Activated CD8-positive, alpha-beta memory T cell treated with anti-CD3 and anti-CD28 coated beads, Interleukin-2, amount 10 ng/mL, durations not matched to agents 7 days and 5 days (primary cell): Measurements from ENCODE around the gene CACNB4. TPM values are rescaled to one million over a fixed set of nuclear protein-coding genes. Genes with fewer than 3 reads are reported as not detected.
A peak's percentile ranks its signal among the peaks of the same experiment; 100 is the strongest.
"Not testable (repeated sequence)": the region's sequence is repeated elsewhere in the genome, so short reads cannot be mapped to it uniquely, and the experiment has no call there.

Source experiments
- ATAC-seq: fragments of 150-1000 bp; cut with Tn5 transposase; one replicate; pipeline ENCODE4 v1.10.0; 2021; ENCODE audit warnings: moderate library complexity
- CTCF ChIA-PET: fragments of 350-600 bp; sonication (Branson Sonifier 250); formaldehyde crosslinking; loops from one replicate; lab custom pipeline; 2021; ENCODE audit warnings: antibody characterized with exemption; lab: Charles Lee
- DNase-seq: peaks from one replicate; pipeline ENCODE4 v3.0.0-alpha.2; 2020
- H3K27ac Mint-ChIP-seq: one replicate; pipeline ENCODE4 v1.8.0; 2021; ENCODE audit warnings: mild to moderate bottlenecking, mixed read lengths
- H3K27me3 Mint-ChIP-seq: one replicate; pipeline ENCODE4 v1.8.0; 2021; ENCODE audit warnings: mixed read lengths
- H3K36me3 Mint-ChIP-seq: one replicate; pipeline ENCODE4 v1.8.0; 2021; ENCODE audit warnings: mild to moderate bottlenecking, mixed read lengths
- H3K4me1 Mint-ChIP-seq: one replicate; pipeline ENCODE4 v1.8.0; 2021; ENCODE audit warnings: mixed read lengths
- H3K4me3 Mint-ChIP-seq: one replicate; pipeline ENCODE4 v1.8.0; 2021; ENCODE audit warnings: mild to moderate bottlenecking, moderate library complexity, mixed read lengths
- H3K9me3 Mint-ChIP-seq: one replicate; pipeline ENCODE4 v1.8.0; 2022; ENCODE audit warnings: low read depth, mixed read lengths
- total RNA-seq, 2 experiments: library from RNA; stranded (reverse); gene quantifications; one replicate each; pipeline ENCODE4 v1.2.3, GENCODE V29; 2021

Gene CACNB4
- under 1 TPM; 0.14 to 0.23 TPM for total RNA-seq

GRCh38 chr2:152098496-152099366 lies at the start of gene CACNB4:
Gene CACNB4 (minus strand): TSS chr2:152099044.
- no peaks in the 10 kb centered on the region for H3K36me3 Mint-ChIP-seq
- ATAC-seq (peak; percentile 57), DNase-seq (no peak)
- no peaks in the 10 kb centered on the region for H3K9me3 Mint-ChIP-seq
- H3K4me3 Mint-ChIP-seq, result peak within 1 kb of the TSS; percentile 59
- CTCF ChIA-PET, result no interaction called here
- peaks cover 64% of the 10 kb centered on the region for H3K27me3 Mint-ChIP-seq
- H3K27ac Mint-ChIP-seq, result no peak within 1 kb of the TSS
- H3K4me1 Mint-ChIP-seq, result peaks cover 14% of the 10 kb centered on the region

- peak; percentile 83 for ATAC-seq
- Mint-ChIP-seq H3K27me3 (no peaks in the 10 kb centered on the region), H3K27ac (peak overlapping the region; percentile 37), H3K4me1 (peaks cover 12% of the 10 kb centered on the region), H3K36me3 (peaks cover 13% of the 10 kb centered on the region), H3K4me3 (no peak overlapping the region), H3K9me3 (no peaks in the 10 kb centered on the region)
- DNase-seq, result peak; percentile 75
- CTCF ChIA-PET, result interaction anchor here (0.6 to 1.0 kb wide), 2 partner anchors 41 to 404 kb away, joined by 3 to 4 read pairs; partner anchors contain the start of gene STAM2
Measured at GRCh38 chr2:152134488-152135280, 35.8 kb upstream of the CACNB4 start.

DNA sequence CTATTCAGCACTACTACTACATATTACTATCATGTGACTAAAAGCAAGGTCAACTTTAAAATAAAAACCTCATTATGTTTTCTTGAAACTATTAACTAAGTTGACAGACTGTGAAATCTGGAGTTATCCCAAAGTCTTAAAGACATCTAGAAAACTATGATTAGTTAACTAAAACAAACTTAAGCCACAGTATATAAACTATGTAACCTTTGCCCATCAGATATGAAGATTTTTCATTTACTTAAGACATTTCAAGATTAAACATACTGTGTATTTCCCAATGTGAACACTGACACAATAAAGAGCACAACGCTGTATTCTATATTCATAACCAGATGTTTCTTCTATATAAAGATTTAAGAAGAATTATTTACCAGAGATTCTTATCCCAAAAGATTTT lies 33.5 kb upstream of the CACNB4 start:
- H3K4me3 Mint-ChIP-seq, result no peak overlapping the region
- no peaks in the 10 kb centered on the region for H3K27me3 Mint-ChIP-seq
- CTCF ChIA-PET, result no interaction called here
- H3K4me1 Mint-ChIP-seq, result peaks cover 14% of the 10 kb centered on the region
- peaks cover 11% of the 10 kb centered on the region for H3K36me3 Mint-ChIP-seq
- DNase-seq (no peak), ATAC-seq (no peak)
- no peaks in the 10 kb centered on the region for H3K9me3 Mint-ChIP-seq
- H3K27ac Mint-ChIP-seq, result no peak overlapping the region

- CTCF ChIA-PET, result no interaction called here
- no peak overlapping the region for H3K27ac Mint-ChIP-seq
Measured at GRCh38 chr2:152127628-152128027, 28.8 kb upstream of the CACNB4 start.

GRCh38 chr2:152126664-152127063 lies 27.8 kb upstream of the CACNB4 start:
- no peaks in the 10 kb centered on the region for H3K27me3 Mint-ChIP-seq
- DNase-seq (no peak), ATAC-seq (no peak)
- peaks cover 11% of the 10 kb centered on the region for H3K36me3 Mint-ChIP-seq
- no peak overlapping the region for H3K4me3 Mint-ChIP-seq
- peaks cover 7% of the 10 kb centered on the region for H3K4me1 Mint-ChIP-seq
- H3K9me3 Mint-ChIP-seq, result no peaks in the 10 kb centered on the region
- H3K27ac Mint-ChIP-seq, result no peak overlapping the region
- CTCF ChIA-PET, result interaction anchor here (0.9 kb wide), 1 partner anchor 49 kb away, joined by 3 read pairs; the partner anchor contains the start of gene STAM2

More at GRCh38 chr2:152127628-152128027, 28.8 kb upstream of the CACNB4 start:
- ATAC-seq, result no peak
- no peak overlapping the region for H3K4me3 Mint-ChIP-seq
- no peaks in the 10 kb centered on the region for H3K9me3 Mint-ChIP-seq
- no peak for DNase-seq
- peaks cover 14% of the 10 kb centered on the region for H3K36me3 Mint-ChIP-seq
- H3K4me1 Mint-ChIP-seq, result peaks cover 7% of the 10 kb centered on the region
- no peaks in the 10 kb centered on the region for H3K27me3 Mint-ChIP-seq

GRCh38 chr2:152122161-152122560 lies 23.3 kb upstream of the CACNB4 start:
- H3K27ac Mint-ChIP-seq, result no peak overlapping the region
- CTCF ChIA-PET, result no interaction called here
- H3K36me3 Mint-ChIP-seq, result peaks cover 10% of the 10 kb centered on the region

GRCh38 chr2:152120430-152120829 lies 21.6 kb upstream of the CACNB4 start:
- no peaks in the 10 kb centered on the region for H3K27me3 Mint-ChIP-seq
- H3K4me1 Mint-ChIP-seq, result no peaks in the 10 kb centered on the region
- DNase-seq (no peak), ATAC-seq (no peak)
- CTCF ChIA-PET, result no interaction called here
- no peak overlapping the region for H3K4me3 Mint-ChIP-seq
- no peak overlapping the region for H3K27ac Mint-ChIP-seq
- peaks cover 13% of the 10 kb centered on the region for H3K36me3 Mint-ChIP-seq
- no peaks in the 10 kb centered on the region for H3K9me3 Mint-ChIP-seq

More at GRCh38 chr2:152122161-152122560, 23.3 kb upstream of the CACNB4 start:
- Mint-ChIP-seq H3K9me3 (no peaks in the 10 kb centered on the region), H3K4me3 (no peak overlapping the region), H3K4me1 (peaks cover 5% of the 10 kb centered on the region), H3K27me3 (no peaks in the 10 kb centered on the region)
- ATAC-seq, result no peak
- no peak for DNase-seq

DNA sequence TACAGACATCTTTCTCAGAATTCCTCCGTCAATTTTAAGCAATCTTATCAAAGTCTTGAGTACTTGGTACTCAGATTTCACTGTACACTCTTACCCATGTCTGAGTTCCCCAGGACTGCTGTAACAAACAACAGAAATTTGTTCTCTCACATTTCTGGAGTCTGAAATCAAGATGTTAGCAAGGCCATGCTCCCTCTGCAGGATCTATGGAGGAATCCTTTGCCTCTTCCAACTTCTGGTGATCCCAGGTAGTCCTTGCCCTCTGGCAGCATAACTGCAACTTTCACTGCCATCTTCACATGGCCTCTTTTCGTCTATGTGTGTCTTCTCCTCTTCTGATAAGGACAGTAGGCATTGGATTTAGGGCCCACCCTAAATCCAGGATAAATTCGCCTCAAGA lies 17.1 kb upstream of the CACNB4 start:
- H3K27me3 Mint-ChIP-seq, result peaks cover 2% of the 10 kb centered on the region
- CTCF ChIA-PET, result no interaction called here
- H3K4me3 Mint-ChIP-seq, result no peak overlapping the region
- H3K27ac Mint-ChIP-seq, result no peak overlapping the region
- no peaks in the 10 kb centered on the region for H3K9me3 Mint-ChIP-seq
- H3K4me1 Mint-ChIP-seq, result no peaks in the 10 kb centered on the region
- H3K36me3 Mint-ChIP-seq, result peaks cover 6% of the 10 kb centered on the region
- ATAC-seq (no peak), DNase-seq (no peak)

DNA sequence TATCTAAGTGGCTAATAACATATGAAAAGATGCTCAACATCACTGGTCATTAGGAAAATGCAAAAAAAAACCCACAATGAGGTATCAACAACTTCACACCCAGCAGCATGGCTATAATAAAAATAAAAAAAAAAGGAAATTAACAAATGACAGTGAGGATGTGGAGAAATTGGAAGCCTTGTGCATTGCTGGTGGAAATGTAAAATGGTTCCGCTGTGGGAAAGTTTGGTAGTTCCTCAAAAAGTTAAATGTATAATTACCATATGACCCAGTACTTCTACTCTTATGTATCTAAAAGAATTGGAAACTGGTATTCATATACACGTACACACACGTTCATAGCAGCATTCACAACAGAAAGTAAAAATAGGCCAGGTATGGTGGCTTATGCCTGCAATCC lies 15.5 kb upstream of the CACNB4 start:
- Mint-ChIP-seq H3K9me3 (no peaks in the 10 kb centered on the region), H3K27me3 (peaks cover 2% of the 10 kb centered on the region), H3K4me3 (no peak overlapping the region), H3K36me3 (peaks cover 6% of the 10 kb centered on the region), H3K27ac (no peak overlapping the region), H3K4me1 (no peaks in the 10 kb centered on the region)
- CTCF ChIA-PET, result no interaction called here
- DNase-seq, result no peak
- ATAC-seq, result no peak

GRCh38 chr2:152107140-152107539 lies 8.3 kb upstream of the CACNB4 start:
- CTCF ChIA-PET, H3K9me3 Mint-ChIP-seq, H3K4me1 Mint-ChIP-seq, H3K4me3 Mint-ChIP-seq, H3K27ac Mint-ChIP-seq, H3K36me3 Mint-ChIP-seq, DNase-seq, ATAC-seq: not testable (repeated sequence)
- peaks cover 13% of the 10 kb centered on the region for H3K27me3 Mint-ChIP-seq

DNA sequence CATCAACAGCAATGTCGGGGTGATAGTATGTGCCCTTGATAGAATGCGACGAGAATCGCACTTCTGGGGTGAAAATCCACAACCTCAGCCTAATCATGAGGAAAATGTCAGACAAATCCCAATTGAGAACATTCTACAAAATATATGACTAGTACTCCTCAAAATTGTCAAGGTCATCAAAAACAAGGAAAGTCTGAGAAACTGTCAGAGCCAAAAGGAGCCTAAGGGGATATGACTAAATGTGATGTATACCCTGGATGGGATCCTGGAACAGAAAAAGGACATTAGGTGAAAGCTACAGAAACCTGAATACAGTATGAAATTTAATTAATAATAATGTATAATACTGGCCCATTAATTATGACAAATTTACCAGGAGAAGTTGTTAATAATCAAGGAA lies 7.6 kb upstream of the CACNB4 start:
- Mint-ChIP-seq H3K4me1 (no peaks in the 10 kb centered on the region), H3K27me3 (peaks cover 17% of the 10 kb centered on the region), H3K36me3 (no peaks in the 10 kb centered on the region), H3K4me3 (no peak overlapping the region), H3K9me3 (no peaks in the 10 kb centered on the region), H3K27ac (no peak overlapping the region)
- DNase-seq, result no peak
- ATAC-seq, result no peak
- CTCF ChIA-PET, result no interaction called here

DNA sequence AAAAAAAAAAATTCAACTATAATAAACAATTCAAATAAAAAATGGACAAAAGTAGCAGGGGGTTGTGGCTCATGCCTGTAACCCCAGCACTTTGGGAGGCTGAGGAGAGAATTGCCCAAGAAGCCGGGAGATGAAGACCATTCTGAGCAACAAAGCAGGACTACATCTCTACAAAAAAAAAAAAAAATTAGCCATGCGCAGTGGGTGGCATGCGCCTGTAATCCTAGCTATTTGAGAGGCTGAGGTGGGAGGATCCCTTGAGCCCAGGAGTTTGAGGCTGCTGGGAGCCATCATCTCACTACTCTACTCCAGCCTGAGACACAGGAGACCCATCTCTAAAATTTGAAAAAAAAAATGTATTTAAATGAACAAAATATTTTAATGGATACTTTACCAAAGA lies 4.4 kb upstream of the CACNB4 start:
- Mint-ChIP-seq H3K4me1 (peaks cover 5% of the 10 kb centered on the region), H3K9me3 (no peaks in the 10 kb centered on the region), H3K4me3 (no peak overlapping the region), H3K27me3 (peaks cover 33% of the 10 kb centered on the region), H3K36me3 (no peaks in the 10 kb centered on the region), H3K27ac (no peak overlapping the region)
- no peak for DNase-seq
- no peak for ATAC-seq
- CTCF ChIA-PET, result no interaction called here

DNA sequence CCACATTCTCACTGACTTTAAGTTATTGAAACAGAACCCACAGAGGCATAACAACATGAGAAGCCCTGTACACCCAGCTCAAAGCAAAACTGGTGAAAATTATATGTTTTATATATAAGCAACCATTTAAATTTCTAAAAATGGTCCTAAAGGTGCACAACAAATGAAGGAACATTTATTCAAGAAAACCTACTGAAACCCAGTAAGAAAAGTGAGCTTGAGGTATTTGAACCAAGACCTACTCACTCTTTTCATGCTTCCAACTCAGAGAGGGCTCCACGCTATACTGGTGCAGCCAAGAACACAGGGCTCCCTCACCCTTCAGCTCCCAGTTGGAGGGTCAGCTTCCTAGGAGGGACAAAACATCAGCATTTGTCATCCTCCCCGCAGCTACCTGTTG lies 2.1 kb upstream of the CACNB4 start:
- peaks cover 48% of the 10 kb centered on the region for H3K27me3 Mint-ChIP-seq
- H3K27ac Mint-ChIP-seq, result no peak overlapping the region
- no peaks in the 10 kb centered on the region for H3K9me3 Mint-ChIP-seq
- peaks cover 14% of the 10 kb centered on the region for H3K4me1 Mint-ChIP-seq
- no peak overlapping the region for H3K4me3 Mint-ChIP-seq
- CTCF ChIA-PET, result interaction anchor here (1.1 kb wide), 1 partner anchor 75 kb away, joined by 3 read pairs; no protein-coding TSS in a partner anchor
- DNase-seq, result no peak
- ATAC-seq, result no peak
- H3K36me3 Mint-ChIP-seq, result no peaks in the 10 kb centered on the region
